CD4-positive, alpha-beta T cell treated with Interleukin-6 for 4 hours (primary cell): ENCODE data around the gene AS3MT.
"Not testable (repeated sequence)": the region's sequence is repeated elsewhere in the genome, so short reads cannot be mapped to it uniquely, and the experiment has no call there.

Source experiments
- DNase-seq: peaks from one replicate; pipeline ENCODE4 v3.0.0-alpha.2; 2020; ENCODE audit warnings: mixed read lengths

AS3MT gene, protein sequence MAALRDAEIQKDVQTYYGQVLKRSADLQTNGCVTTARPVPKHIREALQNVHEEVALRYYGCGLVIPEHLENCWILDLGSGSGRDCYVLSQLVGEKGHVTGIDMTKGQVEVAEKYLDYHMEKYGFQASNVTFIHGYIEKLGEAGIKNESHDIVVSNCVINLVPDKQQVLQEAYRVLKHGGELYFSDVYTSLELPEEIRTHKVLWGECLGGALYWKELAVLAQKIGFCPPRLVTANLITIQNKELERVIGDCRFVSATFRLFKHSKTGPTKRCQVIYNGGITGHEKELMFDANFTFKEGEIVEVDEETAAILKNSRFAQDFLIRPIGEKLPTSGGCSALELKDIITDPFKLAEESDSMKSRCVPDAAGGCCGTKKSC

DNA sequence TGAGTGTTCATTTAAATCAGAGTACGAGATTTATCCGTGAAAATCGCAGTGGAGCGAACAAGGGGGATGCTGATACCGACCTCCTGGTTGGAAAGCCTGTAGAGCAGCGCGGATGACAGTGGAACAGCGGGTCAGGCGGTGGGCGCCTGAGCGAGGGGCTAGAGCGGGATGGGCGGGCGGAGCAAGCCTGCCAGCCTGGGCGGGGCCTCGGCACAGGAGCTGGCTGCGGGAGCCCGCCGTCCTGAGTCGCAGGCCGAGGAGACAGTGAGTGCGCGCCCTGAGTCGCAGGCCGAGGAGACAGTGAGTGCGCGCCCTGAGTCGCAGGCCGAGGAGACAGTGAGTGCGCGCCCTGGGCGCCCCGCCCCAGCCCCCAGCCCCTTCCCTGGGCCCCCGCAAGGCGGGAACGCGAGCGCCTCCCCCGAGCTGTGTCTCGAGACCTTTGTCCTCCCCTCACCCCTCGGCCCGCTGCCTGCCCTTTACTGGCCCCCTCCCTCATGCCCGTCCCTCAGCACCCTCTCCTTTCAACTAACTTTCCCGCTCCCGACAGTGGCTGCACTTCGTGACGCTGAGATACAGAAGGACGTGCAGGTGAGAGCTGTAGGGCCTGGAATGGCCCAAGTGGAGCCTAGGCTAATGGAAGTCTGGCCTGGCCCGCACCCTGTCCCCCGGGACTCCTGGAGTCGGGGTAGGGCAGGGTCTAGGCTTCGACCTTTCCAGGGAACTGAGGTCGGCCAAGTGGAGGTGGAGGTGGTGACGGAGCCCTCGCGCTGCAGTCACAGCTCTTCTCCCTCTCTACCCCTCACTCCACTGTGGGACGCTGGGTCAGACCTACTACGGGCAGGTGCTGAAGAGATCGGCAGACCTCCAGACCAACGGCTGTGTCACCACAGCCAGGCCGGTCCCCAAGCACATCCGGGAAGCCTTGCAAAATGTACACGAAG, at the start of gene AS3MT:
Gene AS3MT (plus strand): TSS at position 213 of the 941 bp plus-strand sequence. CDS start 123 bp downstream, at position 336.
- no peak for DNase-seq

DNA sequence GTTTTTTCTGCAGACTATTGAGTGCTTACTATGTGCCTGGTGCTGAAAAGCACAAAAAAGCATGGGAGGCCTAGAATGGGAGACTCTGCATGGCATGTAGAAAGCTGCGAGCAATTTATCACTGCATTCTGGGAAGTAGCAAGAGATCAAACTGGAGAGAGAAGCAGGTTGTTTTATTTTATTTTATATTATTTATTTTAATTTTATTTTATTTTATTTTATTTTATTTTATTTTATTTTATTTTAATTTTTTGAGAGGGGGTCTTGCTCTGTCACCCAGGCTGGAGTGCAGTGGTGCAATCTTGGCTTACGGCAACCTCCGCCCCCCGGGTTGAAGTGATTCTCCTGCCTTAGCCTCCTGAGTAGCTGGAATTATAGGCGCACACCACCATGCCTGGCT, 49.3 kb upstream of the AS3MT start:
- not testable (repeated sequence) for DNase-seq

DNA sequence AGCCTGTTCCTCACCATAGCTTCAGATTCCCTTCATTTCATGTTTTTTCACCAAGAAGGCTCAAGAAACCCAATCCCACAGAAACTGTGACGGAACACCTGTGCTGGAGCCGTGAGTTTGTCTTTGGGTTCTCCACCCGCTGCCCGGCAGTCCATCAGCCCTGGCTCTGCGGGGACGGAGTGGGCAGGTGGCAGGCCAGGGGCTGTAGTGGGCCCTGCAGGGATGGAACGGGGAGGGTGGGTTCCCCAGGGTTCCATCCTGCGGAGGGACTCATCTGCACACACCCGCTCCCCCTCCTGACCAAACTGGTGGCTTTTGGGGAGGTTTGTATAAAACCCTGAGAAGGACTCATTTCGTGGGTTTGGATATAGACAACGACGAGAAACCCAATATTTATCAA, 47.0 kb upstream of the AS3MT start:
- no peak for DNase-seq

- no peak for DNase-seq
Measured at GRCh38 chr10:102824664-102825063, 44.6 kb upstream of the AS3MT start.

DNA sequence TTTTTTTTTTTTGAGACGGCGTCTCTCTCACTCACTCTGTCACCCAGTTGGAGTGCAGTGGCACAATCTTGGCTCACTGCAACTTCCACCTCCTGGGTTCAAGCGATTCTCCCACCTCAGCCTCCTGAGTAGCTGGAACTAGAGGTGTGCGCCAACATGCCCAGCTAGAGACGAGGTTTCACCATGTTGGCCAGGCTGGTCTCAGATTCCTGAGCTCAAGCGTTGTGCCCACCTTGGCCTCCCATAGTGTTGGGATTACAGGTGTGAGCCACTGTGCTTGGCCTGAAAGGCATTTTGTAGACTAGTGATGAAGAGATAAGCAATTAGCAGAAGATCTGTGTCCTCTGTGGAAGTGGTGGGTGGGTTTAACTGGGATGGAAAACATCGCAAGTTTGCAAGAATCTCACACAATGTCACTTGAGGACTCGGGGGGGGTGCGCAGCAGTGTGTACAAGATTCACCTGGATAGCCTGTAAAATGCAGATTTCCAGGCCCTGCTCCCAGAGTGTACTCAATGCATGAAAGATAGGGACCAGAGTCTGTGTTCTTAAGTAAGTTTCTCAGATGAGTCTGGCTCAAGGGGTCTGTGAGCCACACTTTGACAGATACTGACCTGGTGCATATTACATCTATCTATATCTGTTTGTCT, 43.0 kb upstream of the AS3MT start:
- DNase-seq = no peak

GRCh38 chr10:102827597-102827975, 41.7 kb upstream of the AS3MT start:
- no peak for DNase-seq

DNA sequence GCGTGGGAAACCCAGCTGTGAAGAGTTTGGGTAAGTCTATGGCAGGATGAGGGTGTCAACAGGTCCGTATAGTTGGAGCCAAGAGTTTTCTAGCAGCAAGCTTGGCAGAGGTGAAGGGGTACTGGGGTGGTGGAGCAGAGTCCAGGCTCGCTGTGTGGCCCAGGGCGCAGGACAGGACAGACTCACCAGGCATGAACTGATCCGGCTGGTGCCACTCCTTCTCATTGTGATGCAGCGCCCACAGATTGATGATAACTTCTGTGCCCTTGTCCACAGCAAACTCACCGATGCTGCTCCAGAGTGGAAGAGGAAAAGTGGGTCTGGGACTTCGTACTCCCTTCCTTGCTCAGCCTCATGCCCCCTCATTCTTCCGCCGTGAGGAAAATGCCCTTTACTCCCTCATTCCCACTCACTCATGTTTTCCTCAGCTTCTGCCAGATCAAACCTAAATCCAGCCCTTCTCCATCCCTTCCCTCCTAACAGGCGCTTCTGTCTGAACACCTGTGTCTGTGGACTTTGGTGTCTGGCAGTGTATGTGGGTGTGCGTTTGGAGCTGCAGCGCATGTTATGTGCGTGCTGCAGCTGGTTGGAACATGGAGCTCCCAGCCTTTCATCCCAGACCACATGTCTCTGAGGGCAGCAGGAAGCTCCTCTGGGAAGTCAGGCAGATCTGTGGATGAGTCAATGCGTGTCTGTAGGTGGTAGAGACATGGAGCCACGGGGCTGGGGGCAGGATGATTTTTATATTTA, 37.8 kb upstream of the AS3MT start:
- DNase-seq = no peak

DNA sequence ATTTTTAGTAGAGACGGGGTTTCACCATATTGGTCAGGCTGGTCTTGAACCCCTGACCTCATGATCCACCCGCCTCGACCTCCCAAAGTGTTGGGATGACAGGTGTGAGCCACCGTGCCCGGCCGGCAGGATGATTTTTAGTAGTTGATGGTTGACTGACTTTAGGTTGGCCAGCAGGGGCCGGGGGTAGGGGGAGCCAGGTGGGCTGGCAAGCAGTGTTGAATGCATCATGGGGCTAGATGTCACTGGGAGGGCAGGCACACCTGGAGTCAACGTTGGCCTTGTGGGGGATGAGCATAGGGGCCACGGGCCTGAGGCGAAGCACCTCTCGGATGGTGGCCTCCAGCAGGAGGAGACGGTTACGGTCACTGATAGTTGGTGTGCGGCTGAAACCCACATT, 37.0 kb upstream of the AS3MT start:
- no peak for DNase-seq

- DNase-seq = no peak
Measured at GRCh38 chr10:102832987-102833386, 36.3 kb upstream of the AS3MT start.

GRCh38 chr10:102834143-102834542, 35.1 kb upstream of the AS3MT start:
- DNase-seq = no peak

GRCh38 chr10:102835007-102835482, 34.2 kb upstream of the AS3MT start:
- DNase-seq = peak; percentile 80

DNA sequence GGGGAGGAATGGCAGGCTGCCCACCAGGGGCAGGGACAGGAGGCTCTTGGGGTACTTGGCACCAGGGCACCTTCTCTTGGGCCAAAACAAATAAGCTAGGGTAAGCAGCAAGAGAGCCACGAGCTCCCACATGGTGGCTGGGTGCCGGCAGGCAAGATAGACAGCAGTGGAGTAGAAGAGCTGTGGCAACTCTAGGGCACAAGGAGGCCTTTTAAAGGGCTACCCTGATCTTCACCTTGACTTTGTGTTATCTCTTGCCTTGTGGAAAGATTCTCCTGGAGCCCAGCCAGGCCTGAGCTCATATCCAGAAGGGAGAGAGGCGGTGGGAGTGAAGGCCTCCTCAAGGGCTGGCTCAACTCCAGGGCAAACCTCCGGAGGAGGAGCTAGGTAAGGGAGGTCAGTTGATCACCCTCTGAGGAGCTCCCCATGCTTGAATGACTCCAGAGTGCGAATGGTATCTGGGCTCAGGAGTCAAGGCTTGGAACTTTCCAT, 32.0 kb upstream of the AS3MT start, which contains the start of gene CYP17A1:
Gene CYP17A1 (minus strand): TSS at position 184 of the 492 bp plus-strand sequence. CDS start 52 bp downstream, at position 132.
- no peak for DNase-seq

GRCh38 chr10:102838276-102838927, 30.9 kb upstream of the AS3MT start:
- not testable (repeated sequence) for DNase-seq

GRCh38 chr10:102841827-102842345, 27.4 kb upstream of the AS3MT start:
- no peak for DNase-seq

DNA sequence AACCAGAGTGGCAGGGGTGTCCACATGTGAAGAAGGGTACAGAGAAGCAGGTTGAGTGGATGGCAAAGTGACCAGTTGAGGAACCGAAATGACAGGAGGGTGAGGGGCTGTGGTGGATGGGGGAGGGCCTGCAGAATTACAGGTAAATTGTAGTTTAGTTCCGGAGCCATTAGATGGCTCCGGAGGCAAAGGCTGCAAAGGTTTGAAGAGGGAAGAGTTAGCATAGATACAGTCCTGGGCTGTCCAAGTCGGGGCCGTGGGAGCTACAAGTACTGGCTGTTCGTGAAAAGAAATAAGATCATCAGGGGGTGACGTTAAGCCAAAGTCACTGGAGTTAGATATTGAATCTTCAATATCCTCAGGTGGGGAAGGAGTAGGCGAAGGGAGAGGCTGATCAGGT, 26.1 kb upstream of the AS3MT start:
- not testable (repeated sequence) for DNase-seq

DNA sequence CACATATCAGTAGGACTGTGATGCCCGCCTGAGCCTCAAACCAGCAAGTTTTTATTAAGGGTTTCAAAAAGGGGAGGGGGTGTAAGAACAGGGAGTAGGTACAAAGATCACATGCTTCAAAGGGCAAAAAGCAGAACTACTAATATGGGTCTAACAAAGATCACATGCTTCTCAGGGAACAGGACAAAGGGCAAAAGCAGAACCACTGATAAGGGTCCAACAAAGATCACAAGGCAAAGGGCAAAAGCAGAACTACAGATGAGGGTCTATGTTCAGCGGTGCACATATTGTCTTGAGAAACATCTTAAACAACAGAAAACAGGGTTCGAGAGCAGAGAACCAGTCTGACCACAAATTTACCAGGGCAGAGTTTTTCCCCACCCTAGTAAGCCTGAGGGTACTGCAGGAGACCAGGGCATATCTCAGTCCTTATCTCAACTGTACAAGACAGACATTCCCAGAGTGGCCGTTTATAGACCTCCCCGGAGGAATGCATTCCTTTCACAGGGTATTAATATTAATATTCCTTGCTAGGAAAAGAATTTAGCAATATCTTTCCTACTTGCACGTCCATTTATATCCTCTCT, 25.0 kb upstream of the AS3MT start:
- not testable (repeated sequence) for DNase-seq

- DNase-seq = no peak
Measured at GRCh38 chr10:102845352-102845902, 23.8 kb upstream of the AS3MT start.

- DNase-seq = no peak
Measured at GRCh38 chr10:102850025-102850518, 19.2 kb upstream of the AS3MT start.

DNA sequence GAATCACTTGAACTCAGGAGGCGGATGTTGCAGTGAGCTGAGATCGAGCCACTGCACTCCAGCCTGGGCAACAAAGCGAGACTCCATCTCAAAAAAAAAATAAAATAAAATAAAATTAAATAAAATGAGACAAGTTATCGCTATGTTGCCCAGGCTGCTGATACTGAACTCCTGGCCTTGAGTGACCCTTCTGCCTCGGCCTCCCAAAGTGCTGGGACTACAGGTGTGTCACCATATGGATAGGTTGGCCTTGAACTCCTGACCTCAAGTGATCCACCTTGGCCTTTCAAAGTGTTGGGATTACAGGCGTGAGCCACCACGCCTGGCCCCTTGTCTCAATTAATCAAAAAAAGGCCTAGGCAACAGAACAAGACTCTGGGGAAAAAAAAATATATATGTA, 16.0 kb upstream of the AS3MT start:
- not testable (repeated sequence) for DNase-seq

GRCh38 chr10:102855731-102856436, 13.4 kb upstream of the AS3MT start:
- DNase-seq = not testable (repeated sequence)
